K562 (cell line): ENCODE results near the gene ADAM19. TPM values are rescaled to one million over a fixed set of nuclear protein-coding genes. Genes with fewer than 3 reads are reported as not detected.

Source experiments
- ARNT ChIP-seq, 2 experiments: fragments of 450-650 bp; IDR thresholded peaks; 2 replicates each; pipeline ENCODE4 v1.6.1; 2016; ENCODE audit warnings: mild to moderate bottlenecking in 1 of 2
- BCLAF1 ChIP-seq, 2 experiments: fragments of 450-650 bp in 1 of 2; IDR thresholded peaks; 2 replicates each; pipeline ENCODE4 v1.6.1; 2011 to 2017; ENCODE audit warnings: low read depth in 2 of 2, antibody characterized with exemption in 1 of 2, borderline replicate concordance in 1 of 2, low read length in 1 of 2, mild to moderate bottlenecking in 1 of 2, mixed read lengths in 1 of 2; ENCODE audit not compliant: control insufficient read depth in 1 of 2
- ZBTB17 ChIP-seq: fragments of 450-650 bp; formaldehyde crosslinking; IDR thresholded peaks from 2 replicates; pipeline ENCODE4 v1.4.0; 2020; ENCODE audit warnings: mild to moderate bottlenecking
- polyA plus RNA-seq, 8 experiments: library from polyadenylated mRNA; depleted of rRNA in 4 of 8; stranded (reverse) in 5 of 8; unstranded in 3 of 8; fragments of >200 nt; fragmentation: Nextera tagmentation in 2 of 8; fragmentation: Illumina TruSeq in 1 of 8; extraction: Ambion mirVana in 2 of 8; extraction: Trizol in 1 of 8; gene quantifications; 2 replicates each; pipeline versions ENCODE4 v1.2.1 to v1.2.3, GENCODE V29; 2011 to 2014; ENCODE audit warnings: inconsistent platforms in 1 of 8, missing spikeins in 1 of 8
- total RNA-seq, 7 experiments: library from RNA; depleted of rRNA in 6 of 7; stranded (reverse); fragments of >200 nt in 6 of 7; fragmentation: Illumina TruSeq in 2 of 7; extraction: Trizol in 2 of 7; gene quantifications; 2 replicates each; pipeline versions ENCODE4 v1.2.1 to v1.2.3, GENCODE V29; 2011 to 2021; ENCODE audit warnings: low replicate concordance in 1 of 7
- TF ChIP-seq, protein P1 (sequence below), 3 experiments: fragments of 200-800 bp in 1 of 3; sonication (Bioruptor generic) in 1 of 3; sonication (generic) in 1 of 3; formaldehyde crosslinking in 1 of 3; IDR thresholded peaks; 2 replicates each; pipeline versions ENCODE4 v1.6.1 to v1.8.0; 2016 to 2022; ENCODE audit warnings: mild to moderate bottlenecking in 2 of 3, missing compliant biosample characterization in 2 of 3, missing genetic modification characterization in 2 of 3, missing genetic modification reagents in 1 of 3
- TF ChIP-seq, protein P2 (sequence below), 2 experiments: fragments of 450-650 bp in 1 of 2; sonication (generic) in 1 of 2; formaldehyde crosslinking; conservative IDR thresholded peaks; 2 replicates each; pipeline versions ENCODE4 v1.4.0 to v1.8.1; 2020 to 2022; ENCODE audit warnings: mild to moderate bottlenecking in 1 of 2, missing genetic modification reagents in 1 of 2

The ADAM19 gene
- total and polyA plus RNA-seq, 9 of the 15 experiments (the other 6 are each of a cell fraction or from before 2014, with no cell fraction given) = 0.11 to 1.1 (median 0.43) TPM

- TF ChIP-seq BCLAF1 (IDR thresholded peaks at IDR 0.05; ENCODE audit: borderline replicate concordance in 1 of 2, control insufficient read depth in 1 of 2, low read depth in 2 of 2, low read length in 1 of 2) (no peak), ZBTB17 (CRISPR knock-in tag) (no peak), ARNT (IDR thresholded peaks at IDR 0.05) (no peak)
- TF ChIP-seq, protein P1, sequence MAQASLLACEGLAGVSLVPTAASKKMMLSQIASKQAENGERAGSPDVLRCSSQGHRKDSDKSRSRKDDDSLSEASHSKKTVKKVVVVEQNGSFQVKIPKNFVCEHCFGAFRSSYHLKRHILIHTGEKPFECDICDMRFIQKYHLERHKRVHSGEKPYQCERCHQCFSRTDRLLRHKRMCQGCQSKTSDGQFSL (CRISPR knock-in tag; IDR thresholded peaks at IDR 0.05) = no peak
- TF ChIP-seq, protein P1 (tag; IDR thresholded peaks at IDR 0.05) = no peak
- TF ChIP-seq, protein P2, sequence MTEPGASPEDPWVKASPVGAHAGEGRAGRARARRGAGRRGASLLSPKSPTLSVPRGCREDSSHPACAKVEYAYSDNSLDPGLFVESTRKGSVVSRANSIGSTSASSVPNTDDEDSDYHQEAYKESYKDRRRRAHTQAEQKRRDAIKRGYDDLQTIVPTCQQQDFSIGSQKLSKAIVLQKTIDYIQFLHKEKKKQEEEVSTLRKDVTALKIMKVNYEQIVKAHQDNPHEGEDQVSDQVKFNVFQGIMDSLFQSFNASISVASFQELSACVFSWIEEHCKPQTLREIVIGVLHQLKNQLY (CRISPR knock-in tag; conservative IDR thresholded peaks at IDR 0.05) = no peak
These were observed 66.0 kb downstream of the ADAM19 start (continued) for GRCh38 chr5:157509587-157509986.
